Uterus (tissue), 4 donors: ENCODE measurements around the gene CBLC. TPM values are rescaled to one million over a fixed set of nuclear protein-coding genes. Genes with fewer than 3 reads are reported as not detected.
"Not testable (repeated sequence)": the region's sequence is repeated elsewhere in the genome, so short reads cannot be mapped to it uniquely, and the experiment has no call there.

ENCODE experiments used
- DNase-seq, 2 donors: peaks; one replicate each; pipeline ENCODE4 v3.0.0-alpha.2; 2019 to 2020
- H3K27ac ChIP-seq, 2 donors: fragments of 200-600 bp; sonication (generic); 1 replicate in 1 of 2; 2 replicates in 1 of 2; pipeline ENCODE4 v1.5.1; 2016 to 2018
- H3K27me3 ChIP-seq, 2 donors: fragments of 200-600 bp; sonication (generic); one replicate each; pipeline ENCODE4 v1.5.1; 2018 to 2019; ENCODE audit warnings: control low read depth in 1 of 2
- H3K36me3 ChIP-seq, 2 donors: fragments of 200-600 bp; sonication (generic); one replicate each; pipeline ENCODE4 v1.5.1; 2019; ENCODE audit warnings: control low read depth in 1 of 2
- H3K4me1 ChIP-seq, 2 donors: fragments of 200-600 bp; sonication (generic); one replicate each; pipeline ENCODE4 v1.5.1; 2018 to 2019; ENCODE audit warnings: control low read depth in 1 of 2
- H3K4me3 ChIP-seq, 2 donors: fragments of 200-600 bp; sonication (generic); 1 replicate in 1 of 2; 2 replicates in 1 of 2; pipeline ENCODE4 v1.5.1; 2018 to 2019; ENCODE audit warnings: mild to moderate bottlenecking in 1 of 2
- H3K9me3 ChIP-seq, 2 donors: fragments of 200-600 bp; sonication (generic); one replicate each; pipeline ENCODE4 v1.5.1; 2019; ENCODE audit warnings: control low read depth in 1 of 2
- CTCF ChIP-seq, 4 experiments: fragments of 200-600 bp in 2 of 4; fragments of 450-650 bp in 2 of 4; sonication (generic) in 2 of 4; IDR thresholded peaks; one replicate each; pipeline ENCODE4 v1.5.1; 2016 to 2019; ENCODE audit warnings: antibody characterized with exemption in 4 of 4, mild to moderate bottlenecking in 2 of 4, moderate library complexity in 1 of 4
- POLR2A ChIP-seq, 2 donors: fragments of 450-650 bp; IDR thresholded peaks; one replicate each; pipeline ENCODE4 v1.6.1; 2016; ENCODE audit warnings: antibody characterized with exemption in 2 of 2, mild to moderate bottlenecking in 1 of 2, moderate library complexity in 1 of 2
- intact Hi-C: fragments of 100-400 bp; cut with DNase I; formaldehyde crosslinking; loops from one replicate; pipeline ENCODE4 v1.15.1; 2023; ENCODE audit warnings: low total_unique reads
- total RNA-seq, 4 donors: library from RNA; depleted of rRNA in 3 of 4; stranded (reverse); fragments of >200 nt in 3 of 4; gene quantifications; one replicate each; pipeline versions ENCODE4 v1.1.0 to v1.2.4, GENCODE V29; 2014 to 2023
- donor health status: DM: yes; HTN: yes; CAD: no.

Gene CBLC
- total RNA-seq, 4 donors from 2014 or later: 0.29 to 5.8 TPM; not detected in 2

GRCh38 chr19:44772959-44773358, 4.7 kb upstream of the CBLC start:
- no peak overlapping the region for H3K27ac ChIP-seq
- H3K27me3 ChIP-seq: no peaks in the 10 kb centered on the region
- no peaks in the 10 kb centered on the region for H3K36me3 ChIP-seq
- TF ChIP-seq CTCF (IDR thresholded peaks at IDR 0.05) (no peak), POLR2A (IDR thresholded peaks at IDR 0.05) (no peak)
- intact Hi-C loops: no loop called here
- no peaks in the 10 kb centered on the region for H3K9me3 ChIP-seq
- H3K4me1 ChIP-seq: peaks cover 0 to 6% of the 10 kb centered on the region in 2 donors
- H3K4me3 ChIP-seq: no peak overlapping the region
- no peak for DNase-seq

DNA sequence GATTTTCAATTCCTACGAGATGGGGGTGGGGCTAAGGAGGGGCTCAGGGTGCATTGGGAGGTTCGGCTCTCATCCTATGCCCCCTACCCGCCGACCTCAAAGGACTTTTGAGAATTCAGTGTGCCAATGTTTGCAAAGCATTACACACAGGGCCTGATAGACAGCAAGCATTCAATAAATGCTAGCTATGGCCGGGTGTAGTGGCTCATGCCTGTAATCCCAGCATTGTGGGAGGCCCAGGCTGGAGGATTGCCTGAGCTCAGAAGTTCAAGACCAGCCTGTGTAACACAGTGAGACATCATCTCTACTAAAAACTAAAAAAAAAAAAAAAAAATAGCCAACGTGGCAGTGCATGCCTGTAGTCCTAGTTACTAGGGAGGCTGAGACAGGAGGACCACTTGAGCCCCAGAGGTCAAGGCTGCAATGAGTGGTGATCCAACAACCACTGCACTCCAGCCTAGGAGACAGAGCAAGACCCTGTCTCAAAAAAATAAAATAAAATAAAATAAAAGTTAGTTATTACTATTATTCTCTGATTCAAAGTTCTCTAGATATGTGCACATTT, 1.9 kb upstream of the CBLC start:
- TF ChIP-seq CTCF (IDR thresholded peaks at IDR 0.05): no peak
- no peak for TF ChIP-seq POLR2A (IDR thresholded peaks at IDR 0.05)
- H3K27ac ChIP-seq: no peak overlapping the region
- intact Hi-C loops: no loop called here

GRCh38 chr19:44776402-44777096, 1.1 kb upstream of the CBLC start:
- Histone ChIP-seq H3K4me3 (no peak overlapping the region), H3K27me3 (no peaks in the 10 kb centered on the region), H3K36me3 (no peaks in the 10 kb centered on the region), H3K27ac (no peak overlapping the region), H3K9me3 (no peaks in the 10 kb centered on the region), H3K4me1 (peaks cover 0 to 6% of the 10 kb centered on the region in 2 donors)
- TF ChIP-seq CTCF (IDR thresholded peaks at IDR 0.05) (no peak), POLR2A (IDR thresholded peaks at IDR 0.05) (no peak)
- intact Hi-C loops: no loop called here
- DNase-seq: no peak

More for the DNA sequence above, 1.9 kb upstream of the CBLC start:
- no peaks in the 10 kb centered on the region for H3K27me3 ChIP-seq
- H3K4me3 ChIP-seq: no peak overlapping the region
- no peaks in the 10 kb centered on the region for H3K9me3 ChIP-seq
- no peak for DNase-seq
- H3K36me3 ChIP-seq: no peaks in the 10 kb centered on the region
- H3K4me1 ChIP-seq: peaks cover 0 to 6% of the 10 kb centered on the region in 2 donors

DNA sequence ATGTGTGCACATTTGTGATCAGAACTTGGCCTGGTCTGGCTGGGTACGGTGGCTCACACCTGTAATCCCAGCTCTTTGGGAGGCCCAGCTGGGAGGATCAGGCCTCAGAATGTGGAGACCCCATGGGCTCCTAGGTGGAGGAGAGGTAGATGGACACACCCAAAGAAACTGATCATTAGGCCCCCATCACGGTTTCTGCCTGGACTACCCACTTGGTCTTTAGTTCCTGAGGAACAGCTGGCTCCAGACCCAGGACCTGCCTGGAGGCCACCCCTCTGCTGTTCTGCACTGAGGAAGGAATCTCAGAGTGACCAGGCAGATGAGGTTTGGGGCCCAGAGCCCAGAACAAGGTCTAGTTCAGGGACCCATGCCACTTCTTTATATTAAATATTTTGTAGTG, 1.5 kb downstream of the CBLC start:
- TF ChIP-seq CTCF (IDR thresholded peaks at IDR 0.05) (no peak), POLR2A (IDR thresholded peaks at IDR 0.05) (no peak)
- no peak overlapping the region for H3K27ac ChIP-seq
- intact Hi-C loops: no loop called here
- H3K36me3 ChIP-seq: no peaks in the 10 kb centered on the region
- no peaks in the 10 kb centered on the region for H3K9me3 ChIP-seq
- no peak for DNase-seq
- H3K27me3 ChIP-seq: no peaks in the 10 kb centered on the region
- peaks cover 0 to 6% of the 10 kb centered on the region in 2 donors for H3K4me1 ChIP-seq
- no peak overlapping the region for H3K4me3 ChIP-seq

DNA sequence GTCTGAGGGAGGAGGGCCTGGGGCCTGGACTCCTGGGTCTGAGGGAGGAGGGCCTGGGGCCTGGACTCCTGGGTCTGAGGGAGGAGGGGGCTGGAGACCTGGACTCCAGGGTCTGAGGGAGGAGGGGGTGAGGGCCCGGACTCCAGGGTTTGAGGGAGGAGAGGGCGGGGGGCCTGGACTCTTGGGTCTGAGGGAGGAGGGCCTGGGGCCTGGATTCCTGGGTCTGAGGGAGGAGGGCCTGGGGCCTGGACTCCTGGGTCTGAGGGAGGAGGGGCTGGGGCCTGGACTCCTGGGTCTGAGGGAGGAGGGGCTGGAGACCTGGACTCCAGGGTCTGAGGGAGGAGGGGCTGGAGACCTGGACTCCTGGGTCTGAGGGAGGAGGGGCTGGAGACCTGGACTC, 4.0 kb downstream of the CBLC start:
- H3K27ac ChIP-seq, intact Hi-C loops, H3K4me3 ChIP-seq, DNase-seq, H3K9me3 ChIP-seq, H3K36me3 ChIP-seq, H3K27me3 ChIP-seq, H3K4me1 ChIP-seq: not testable (repeated sequence)
